ENCODE data around the gene FAAH2. TPM values are rescaled to one million over a fixed set of nuclear protein-coding genes. Genes with fewer than 3 reads are reported as not detected.

Gene FAAH2
- total and polyA plus RNA-seq, 12 donors: 0.10 to 0.95 (median 0.32) TPM; not detected in 2

DNA sequence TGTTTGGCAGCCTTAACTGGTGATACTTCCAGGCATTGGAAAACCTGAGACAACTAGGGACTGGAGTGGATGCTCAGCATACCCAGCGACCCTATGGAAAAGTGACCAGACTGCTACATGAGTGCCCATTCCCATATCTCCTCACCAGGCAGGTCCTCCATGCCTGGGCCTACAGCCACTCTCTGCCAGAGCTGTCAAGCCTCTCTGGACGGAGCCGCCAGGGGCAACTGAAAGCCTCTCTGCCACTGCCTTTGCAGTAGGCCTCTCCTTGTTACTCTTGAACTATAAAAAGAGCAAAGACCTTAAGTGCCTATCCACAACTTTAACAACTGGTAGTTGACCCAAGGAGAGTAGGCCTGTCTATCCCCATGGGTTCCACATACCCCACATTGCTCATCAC lies 20.2 kb upstream of the FAAH2 start:
- no peak overlapping the region for H3K4me3 ChIP-seq
- TF ChIP-seq, protein P1, sequence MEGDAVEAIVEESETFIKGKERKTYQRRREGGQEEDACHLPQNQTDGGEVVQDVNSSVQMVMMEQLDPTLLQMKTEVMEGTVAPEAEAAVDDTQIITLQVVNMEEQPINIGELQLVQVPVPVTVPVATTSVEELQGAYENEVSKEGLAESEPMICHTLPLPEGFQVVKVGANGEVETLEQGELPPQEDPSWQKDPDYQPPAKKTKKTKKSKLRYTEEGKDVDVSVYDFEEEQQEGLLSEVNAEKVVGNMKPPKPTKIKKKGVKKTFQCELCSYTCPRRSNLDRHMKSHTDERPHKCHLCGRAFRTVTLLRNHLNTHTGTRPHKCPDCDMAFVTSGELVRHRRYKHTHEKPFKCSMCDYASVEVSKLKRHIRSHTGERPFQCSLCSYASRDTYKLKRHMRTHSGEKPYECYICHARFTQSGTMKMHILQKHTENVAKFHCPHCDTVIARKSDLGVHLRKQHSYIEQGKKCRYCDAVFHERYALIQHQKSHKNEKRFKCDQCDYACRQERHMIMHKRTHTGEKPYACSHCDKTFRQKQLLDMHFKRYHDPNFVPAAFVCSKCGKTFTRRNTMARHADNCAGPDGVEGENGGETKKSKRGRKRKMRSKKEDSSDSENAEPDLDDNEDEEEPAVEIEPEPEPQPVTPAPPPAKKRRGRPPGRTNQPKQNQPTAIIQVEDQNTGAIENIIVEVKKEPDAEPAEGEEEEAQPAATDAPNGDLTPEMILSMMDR (IDR thresholded peaks at IDR 0.05): no peak
- DNase-seq (no peak), ATAC-seq (no peak)
- no peak overlapping the region for H3K27ac ChIP-seq
- intact Hi-C loops (cut with DNase I): no loop called here
- H3K27me3 ChIP-seq: peaks cover 0 to 5% (median 0%) of the 10 kb centered on the region in 7 donors
- 91 to 98% methylated on average over 3 of the region's 3 CpGs for WGBS, 2 donors
- H3K4me1 ChIP-seq: no peaks in the 10 kb centered on the region
- peaks cover 0 to 59% (median 6%) of the 10 kb centered on the region in 11 donors for H3K9me3 ChIP-seq
- no peaks in the 10 kb centered on the region for H3K36me3 ChIP-seq

DNA sequence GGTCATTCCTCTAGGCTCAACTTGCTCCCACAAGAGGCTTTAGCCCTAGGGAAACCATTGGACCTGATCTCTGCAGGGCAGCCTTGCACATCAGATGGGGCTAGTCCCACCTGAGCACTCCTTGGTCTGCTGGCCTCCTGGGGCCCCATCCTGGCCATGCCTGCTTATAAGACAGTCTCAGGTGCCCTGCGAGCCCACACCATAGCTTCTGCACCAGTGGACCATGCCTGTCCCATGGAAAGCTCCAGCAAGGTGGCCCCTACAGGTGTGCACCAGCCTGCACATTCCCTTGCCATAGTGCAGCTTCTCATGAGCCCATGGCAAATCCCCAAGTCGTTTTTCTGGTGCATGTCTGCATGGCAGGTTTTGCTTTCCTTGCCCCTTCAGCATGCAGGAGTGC lies 19.6 kb upstream of the FAAH2 start:
- no peak overlapping the region for H3K4me3 ChIP-seq
- H3K27me3 ChIP-seq: peaks cover 0 to 8% (median 0%) of the 10 kb centered on the region in 7 donors
- intact Hi-C loops (cut with DNase I): no loop called here
- 69 to 72% methylated on average over 2 of the region's 2 CpGs for WGBS, 2 donors
- H3K4me1 ChIP-seq: no peaks in the 10 kb centered on the region
- H3K27ac ChIP-seq: no peak overlapping the region
- no peaks in the 10 kb centered on the region for H3K36me3 ChIP-seq
- no peak for ATAC-seq
- peaks cover 0 to 59% (median 6%) of the 10 kb centered on the region in 11 donors for H3K9me3 ChIP-seq
- TF ChIP-seq, protein P1 (IDR thresholded peaks at IDR 0.05): no peak
- no peak for DNase-seq

DNA sequence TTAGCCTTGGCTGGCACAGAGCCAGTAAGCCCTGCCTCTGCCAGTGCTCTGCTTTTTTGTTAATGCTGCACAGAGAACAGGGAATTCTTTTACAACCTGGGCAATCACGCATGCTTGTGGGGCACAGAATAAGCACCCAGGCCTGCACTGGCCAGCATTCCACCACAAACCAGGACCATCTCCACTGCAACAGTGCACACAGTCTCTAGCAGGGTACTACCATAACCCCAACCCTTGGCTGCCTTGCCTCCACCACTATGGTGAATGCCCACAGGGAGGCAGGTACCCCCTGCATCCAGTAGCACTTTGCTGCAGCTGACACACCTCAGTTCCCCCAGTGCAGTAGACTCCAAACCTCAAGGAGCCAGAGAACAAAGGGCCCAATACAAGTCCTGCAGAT lies 19.2 kb upstream of the FAAH2 start:
- Histone ChIP-seq H3K27ac (no peak overlapping the region), H3K4me1 (no peaks in the 10 kb centered on the region), H3K9me3 (peaks cover 0 to 62% (median 6%) of the 10 kb centered on the region in 11 donors), H3K27me3 (peaks cover 0 to 8% (median 0%) of the 10 kb centered on the region in 7 donors), H3K4me3 (no peak overlapping the region), H3K36me3 (no peaks in the 10 kb centered on the region)
- intact Hi-C loops (cut with DNase I): no loop called here
- ATAC-seq: no peak
- 100% methylated on average over 1 of the region's 1 CpG for WGBS, 2 donors
- DNase-seq: no peak
- TF ChIP-seq, protein P1 (IDR thresholded peaks at IDR 0.05): no peak

DNA sequence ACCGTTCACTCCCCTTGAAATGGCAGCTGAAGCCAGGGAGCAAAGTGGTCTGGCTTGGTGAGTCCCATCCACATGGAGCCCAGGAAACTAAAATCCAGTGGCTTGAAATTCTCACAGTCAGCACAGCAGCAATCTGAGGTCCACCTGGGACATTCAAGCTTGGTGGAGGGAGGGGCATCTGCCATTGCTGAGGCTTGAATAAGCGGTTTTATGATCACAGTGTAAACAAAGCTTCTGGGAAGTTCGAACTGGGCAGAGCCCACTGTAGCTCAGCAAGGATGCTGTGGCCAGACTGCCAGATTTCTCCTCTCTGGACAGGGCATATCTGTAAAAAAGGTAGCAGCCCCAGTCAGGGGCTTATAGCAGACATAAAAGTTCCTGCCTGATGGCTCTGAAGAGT lies 15.5 kb upstream of the FAAH2 start:
- TF ChIP-seq, protein P1 (IDR thresholded peaks at IDR 0.05): no peak
- Histone ChIP-seq H3K4me3 (no peak overlapping the region), H3K9me3 (peaks cover 0 to 64% (median 3%) of the 10 kb centered on the region in 11 donors), H3K27me3 (peaks cover 0 to 18% (median 0%) of the 10 kb centered on the region in 7 donors), H3K4me1 (no peaks in the 10 kb centered on the region), H3K27ac (no peak overlapping the region), H3K36me3 (no peaks in the 10 kb centered on the region)
- DNase-seq: no peak
- intact Hi-C loops (cut with DNase I): no loop called here
- WGBS, 2 donors: 87 to 95% methylated on average over 3 of the region's 3 CpGs
- ATAC-seq: no peak

All from heart right ventricle (tissue), 16 donors.